Peyer's patch (tissue), 4 donors: Measurements from ENCODE around the gene EN2.

Experiments
- POLR2A ChIP-seq, 2 donors: fragments of 450-650 bp; IDR thresholded peaks; one replicate each; pipeline ENCODE4 v1.5.1; 2017; ENCODE audit warnings: antibody characterized with exemption in 2 of 2, mild to moderate bottlenecking in 2 of 2, moderate library complexity in 2 of 2
- TF ChIP-seq, protein P1 (sequence below), 6 experiments: fragments of 450-650 bp in 4 of 6; fragments of 200-600 bp in 2 of 6; sonication (generic) in 1 of 6; IDR thresholded peaks; one replicate each; pipeline ENCODE4 v1.5.1; 2017 to 2019; ENCODE audit warnings: antibody characterized with exemption in 6 of 6, mild to moderate bottlenecking in 3 of 6, moderate library complexity in 1 of 6

DNA sequence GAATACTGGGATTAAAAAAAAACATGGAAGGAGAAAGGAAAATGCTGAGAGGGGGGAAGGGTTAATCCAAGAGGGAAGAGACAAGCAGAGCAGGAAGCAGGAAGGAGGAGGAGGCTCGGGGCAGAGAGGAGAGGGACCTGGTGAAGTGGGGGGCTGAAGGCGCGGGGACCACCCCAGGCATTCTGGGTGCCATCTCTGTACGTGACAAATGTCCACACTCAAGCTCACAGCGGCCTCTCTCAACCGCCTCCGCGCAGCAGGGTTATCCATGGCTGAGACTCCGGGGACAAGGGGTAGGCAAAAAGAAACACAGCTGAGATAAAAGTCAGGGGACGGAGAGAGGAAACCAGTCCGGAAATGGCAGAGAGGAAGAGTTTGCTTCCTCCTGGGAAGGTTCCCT lies 33.9 kb downstream of the EN2 start:
- TF ChIP-seq, protein P1, sequence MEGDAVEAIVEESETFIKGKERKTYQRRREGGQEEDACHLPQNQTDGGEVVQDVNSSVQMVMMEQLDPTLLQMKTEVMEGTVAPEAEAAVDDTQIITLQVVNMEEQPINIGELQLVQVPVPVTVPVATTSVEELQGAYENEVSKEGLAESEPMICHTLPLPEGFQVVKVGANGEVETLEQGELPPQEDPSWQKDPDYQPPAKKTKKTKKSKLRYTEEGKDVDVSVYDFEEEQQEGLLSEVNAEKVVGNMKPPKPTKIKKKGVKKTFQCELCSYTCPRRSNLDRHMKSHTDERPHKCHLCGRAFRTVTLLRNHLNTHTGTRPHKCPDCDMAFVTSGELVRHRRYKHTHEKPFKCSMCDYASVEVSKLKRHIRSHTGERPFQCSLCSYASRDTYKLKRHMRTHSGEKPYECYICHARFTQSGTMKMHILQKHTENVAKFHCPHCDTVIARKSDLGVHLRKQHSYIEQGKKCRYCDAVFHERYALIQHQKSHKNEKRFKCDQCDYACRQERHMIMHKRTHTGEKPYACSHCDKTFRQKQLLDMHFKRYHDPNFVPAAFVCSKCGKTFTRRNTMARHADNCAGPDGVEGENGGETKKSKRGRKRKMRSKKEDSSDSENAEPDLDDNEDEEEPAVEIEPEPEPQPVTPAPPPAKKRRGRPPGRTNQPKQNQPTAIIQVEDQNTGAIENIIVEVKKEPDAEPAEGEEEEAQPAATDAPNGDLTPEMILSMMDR (IDR thresholded peaks at IDR 0.05) = no peak
- TF ChIP-seq POLR2A (IDR thresholded peaks at IDR 0.05) = no peak
